22Rv1 (cell line): ENCODE results near the gene RHO.

Experiments
- H3K27ac ChIP-seq: fragments of 450-650 bp; 2 replicates; pipeline ENCODE4 v1.5.1; 2017
- ZFX ChIP-seq: fragments of 450-650 bp; IDR thresholded peaks from 2 replicates; pipeline ENCODE4 v1.6.1; 2017; ENCODE audit warnings: antibody characterized with exemption, borderline replicate concordance
- TF ChIP-seq, protein P1 (sequence below): fragments of 450-650 bp; IDR thresholded peaks from 2 replicates; pipeline ENCODE4 v1.5.1; 2017; ENCODE audit warnings: mild to moderate bottlenecking

Gene RHO

GRCh38 chr3:129569856-129570255 lies 41.4 kb downstream of the RHO start:
- TF ChIP-seq, protein P1, sequence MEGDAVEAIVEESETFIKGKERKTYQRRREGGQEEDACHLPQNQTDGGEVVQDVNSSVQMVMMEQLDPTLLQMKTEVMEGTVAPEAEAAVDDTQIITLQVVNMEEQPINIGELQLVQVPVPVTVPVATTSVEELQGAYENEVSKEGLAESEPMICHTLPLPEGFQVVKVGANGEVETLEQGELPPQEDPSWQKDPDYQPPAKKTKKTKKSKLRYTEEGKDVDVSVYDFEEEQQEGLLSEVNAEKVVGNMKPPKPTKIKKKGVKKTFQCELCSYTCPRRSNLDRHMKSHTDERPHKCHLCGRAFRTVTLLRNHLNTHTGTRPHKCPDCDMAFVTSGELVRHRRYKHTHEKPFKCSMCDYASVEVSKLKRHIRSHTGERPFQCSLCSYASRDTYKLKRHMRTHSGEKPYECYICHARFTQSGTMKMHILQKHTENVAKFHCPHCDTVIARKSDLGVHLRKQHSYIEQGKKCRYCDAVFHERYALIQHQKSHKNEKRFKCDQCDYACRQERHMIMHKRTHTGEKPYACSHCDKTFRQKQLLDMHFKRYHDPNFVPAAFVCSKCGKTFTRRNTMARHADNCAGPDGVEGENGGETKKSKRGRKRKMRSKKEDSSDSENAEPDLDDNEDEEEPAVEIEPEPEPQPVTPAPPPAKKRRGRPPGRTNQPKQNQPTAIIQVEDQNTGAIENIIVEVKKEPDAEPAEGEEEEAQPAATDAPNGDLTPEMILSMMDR: no peak
- TF ChIP-seq ZFX: no peak
- H3K27ac ChIP-seq: no peak overlapping the region

DNA sequence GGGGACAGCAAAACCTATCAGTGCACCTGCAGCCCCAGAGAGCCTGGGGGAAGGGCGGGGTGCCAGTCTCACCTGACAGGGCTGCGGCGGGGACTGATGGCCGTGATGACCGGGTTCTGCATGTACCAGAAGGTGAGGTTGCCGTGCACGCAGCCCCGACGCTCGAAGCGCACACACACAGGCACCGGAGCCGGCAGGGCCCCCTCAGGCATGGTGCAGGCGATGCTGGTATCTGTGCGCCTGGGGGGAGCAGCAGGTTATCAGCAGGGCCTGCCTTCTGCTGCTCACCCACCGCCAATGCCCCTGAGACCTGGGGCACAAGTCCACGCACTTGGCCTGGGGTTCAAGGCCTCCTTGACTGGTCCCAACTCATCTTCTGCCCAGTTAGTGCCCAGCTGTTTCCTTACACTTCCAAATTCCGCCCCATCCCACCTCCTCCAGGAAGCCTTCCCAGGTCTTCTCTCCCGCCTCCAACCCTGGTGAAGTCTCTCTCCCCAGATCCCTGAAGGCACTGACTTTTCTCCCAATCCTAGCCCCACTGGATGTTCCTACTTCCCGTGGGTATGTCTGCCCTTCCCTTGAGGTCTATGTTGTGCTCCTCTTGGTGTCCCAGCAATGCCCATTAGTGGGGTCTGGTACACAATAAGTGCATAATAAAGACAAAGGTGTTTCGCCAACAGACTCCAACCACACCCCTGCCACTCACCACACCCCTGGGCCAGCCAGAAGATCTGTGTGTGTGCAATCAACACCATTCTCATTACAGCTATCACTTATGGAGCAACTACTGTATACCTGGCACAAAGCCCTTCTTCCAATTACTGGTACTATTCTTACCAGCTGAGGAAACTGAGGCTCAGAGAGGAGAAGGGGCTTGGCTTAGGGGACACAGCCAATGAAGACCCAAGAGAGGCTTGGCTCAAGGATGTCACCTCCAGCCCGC lies 43.4 kb downstream of the RHO start:
- H3K27ac ChIP-seq: no peak overlapping the region
- TF ChIP-seq ZFX: no peak
- TF ChIP-seq, protein P1: no peak

- TF ChIP-seq, protein P1: no peak
- no peak for TF ChIP-seq ZFX
- no peak overlapping the region for H3K27ac ChIP-seq
Measured at GRCh38 chr3:129572603-129573002, 44.2 kb downstream of the RHO start.

GRCh38 chr3:129573493-129573892 lies 45.1 kb downstream of the RHO start:
- no peak overlapping the region for H3K27ac ChIP-seq
- no peak for TF ChIP-seq ZFX
- TF ChIP-seq, protein P1: no peak

DNA sequence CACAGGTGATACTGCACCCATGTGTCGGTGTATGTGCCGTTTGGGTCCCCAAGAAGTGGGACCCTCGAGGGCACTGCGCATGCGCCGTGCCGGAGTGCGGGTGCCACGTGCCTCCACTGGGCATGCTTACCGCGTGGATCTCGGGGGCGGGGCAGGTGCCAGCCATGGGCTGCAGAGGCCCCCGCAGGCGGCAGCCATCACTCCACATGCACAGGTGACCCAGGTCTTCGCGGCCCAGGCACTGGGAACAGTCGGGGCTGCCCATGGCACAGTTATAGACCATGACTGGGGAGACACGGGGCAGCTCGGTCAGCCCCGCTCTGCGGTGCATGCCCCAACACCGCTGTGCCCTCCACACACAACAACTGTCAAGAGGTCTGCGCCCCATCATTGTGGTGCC lies 45.8 kb downstream of the RHO start:
- no peak for TF ChIP-seq ZFX
- TF ChIP-seq, protein P1: no peak
- H3K27ac ChIP-seq: no peak overlapping the region

DNA sequence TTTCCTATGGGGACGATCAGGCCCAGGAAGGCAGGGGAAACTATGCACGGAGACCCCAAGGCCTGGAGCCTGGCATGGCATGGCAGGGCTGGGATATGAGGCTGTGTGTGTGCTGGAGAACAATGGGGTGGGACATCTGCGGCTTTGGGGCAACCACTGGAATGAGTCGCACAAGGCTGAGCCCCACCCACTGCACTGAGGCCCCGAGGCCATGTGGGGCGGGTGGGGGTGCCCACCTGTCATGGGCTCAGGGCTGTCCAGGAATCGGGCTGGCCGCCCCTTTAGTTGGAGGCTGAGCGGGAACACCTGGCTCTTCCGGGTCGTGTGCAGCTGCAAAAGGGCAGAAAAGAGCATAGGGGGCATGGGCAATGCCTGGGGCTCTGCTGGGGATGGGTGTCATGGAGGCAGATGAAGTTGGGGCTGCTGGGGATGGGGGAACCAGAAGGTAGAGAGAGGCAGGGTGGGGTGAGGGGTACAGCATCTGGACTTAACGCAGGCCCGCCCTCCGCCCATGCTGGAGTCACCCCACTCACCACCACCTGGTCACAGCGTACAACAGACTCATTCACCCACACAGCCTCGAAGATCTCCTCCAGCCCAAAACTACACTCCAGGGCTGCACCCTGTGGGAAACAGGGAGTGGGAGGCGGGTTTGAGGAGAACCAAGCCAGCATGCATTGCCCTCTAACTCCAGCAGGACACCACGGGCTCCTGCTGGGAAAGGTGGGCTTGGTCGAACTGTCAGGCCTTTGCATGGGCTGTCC lies 47.0 kb downstream of the RHO start:
- no peak for TF ChIP-seq ZFX
- TF ChIP-seq, protein P1: no peak
- H3K27ac ChIP-seq: no peak overlapping the region

- no peak overlapping the region for H3K27ac ChIP-seq
Measured at GRCh38 chr3:129575997-129576384, 47.6 kb downstream of the RHO start.

More at GRCh38 chr3:129575997-129576384, 47.6 kb downstream of the RHO start:
- TF ChIP-seq, protein P1: no peak
- no peak for TF ChIP-seq ZFX
